Measurements from ENCODE around the gene FRY.

Gene FRY

DNA sequence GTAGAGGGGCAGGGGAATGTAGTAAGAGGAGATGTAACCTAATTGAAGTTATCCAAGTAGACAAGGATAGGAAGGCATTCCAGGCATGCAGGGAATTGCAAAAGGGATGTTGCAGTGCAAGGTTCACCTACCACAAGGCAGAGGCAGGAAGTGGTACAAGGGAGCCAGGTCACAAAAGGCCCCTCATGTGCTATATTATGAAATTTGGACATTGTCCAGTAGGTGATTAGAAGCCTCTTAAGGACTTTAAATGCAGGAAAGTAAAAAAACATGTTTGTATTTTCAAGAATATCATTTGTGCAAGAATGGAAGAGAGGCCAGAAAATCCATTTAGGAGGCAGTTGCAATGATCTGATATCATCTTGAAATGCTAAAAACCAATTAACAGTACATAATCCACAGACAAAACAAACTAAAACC is 111.4 kb downstream of the FRY start:
- Histone ChIP-seq H3K4me1 (ENCODE audit: insufficient read depth, low read length, poor library complexity, severe bottlenecking) (peaks cover 7% of the 10 kb centered on the region), H3K9me2 (replicated peaks; ENCODE audit: low read depth, low read length) (no peaks in the 10 kb centered on the region), H3K27me3 (ENCODE audit: insufficient read depth, low read length, poor library complexity, severe bottlenecking) (no peaks in the 10 kb centered on the region), H3K4me3 (ENCODE audit: low read length, poor library complexity, severe bottlenecking) (no peak overlapping the region), H3F3A (ENCODE audit: low read depth) (no peaks in the 10 kb centered on the region), H2AFZ (ENCODE audit: low read length) (peak overlapping the region; percentile 41), H3K36me3 (ENCODE audit: insufficient read depth, low read length) (no peaks in the 10 kb centered on the region), H3K9ac (ENCODE audit: low read depth, low read length, poor library complexity, severe bottlenecking) (no peak overlapping the region), H3K79me2 (ENCODE audit: insufficient read depth, low read length) (no peaks in the 10 kb centered on the region), H3K9me3 (ENCODE audit: insufficient read depth, low read depth, low read length) (no peaks in the 10 kb centered on the region), H4K20me1 (ENCODE audit: insufficient read depth, low read length, poor library complexity, severe bottlenecking) (no peaks in the 10 kb centered on the region), H3K4me2 (ENCODE audit: low read depth, low read length, poor library complexity, severe bottlenecking) (peak overlapping the region; percentile 25)
- TF ChIP-seq, protein P1, sequence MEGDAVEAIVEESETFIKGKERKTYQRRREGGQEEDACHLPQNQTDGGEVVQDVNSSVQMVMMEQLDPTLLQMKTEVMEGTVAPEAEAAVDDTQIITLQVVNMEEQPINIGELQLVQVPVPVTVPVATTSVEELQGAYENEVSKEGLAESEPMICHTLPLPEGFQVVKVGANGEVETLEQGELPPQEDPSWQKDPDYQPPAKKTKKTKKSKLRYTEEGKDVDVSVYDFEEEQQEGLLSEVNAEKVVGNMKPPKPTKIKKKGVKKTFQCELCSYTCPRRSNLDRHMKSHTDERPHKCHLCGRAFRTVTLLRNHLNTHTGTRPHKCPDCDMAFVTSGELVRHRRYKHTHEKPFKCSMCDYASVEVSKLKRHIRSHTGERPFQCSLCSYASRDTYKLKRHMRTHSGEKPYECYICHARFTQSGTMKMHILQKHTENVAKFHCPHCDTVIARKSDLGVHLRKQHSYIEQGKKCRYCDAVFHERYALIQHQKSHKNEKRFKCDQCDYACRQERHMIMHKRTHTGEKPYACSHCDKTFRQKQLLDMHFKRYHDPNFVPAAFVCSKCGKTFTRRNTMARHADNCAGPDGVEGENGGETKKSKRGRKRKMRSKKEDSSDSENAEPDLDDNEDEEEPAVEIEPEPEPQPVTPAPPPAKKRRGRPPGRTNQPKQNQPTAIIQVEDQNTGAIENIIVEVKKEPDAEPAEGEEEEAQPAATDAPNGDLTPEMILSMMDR (conservative IDR thresholded peaks at IDR 0.05; ENCODE audit: low read length), result no peak
- no peak for TF ChIP-seq EZH2phosphoT487 (IDR thresholded peaks at IDR 0.05; ENCODE audit: borderline replicate concordance)

DNA sequence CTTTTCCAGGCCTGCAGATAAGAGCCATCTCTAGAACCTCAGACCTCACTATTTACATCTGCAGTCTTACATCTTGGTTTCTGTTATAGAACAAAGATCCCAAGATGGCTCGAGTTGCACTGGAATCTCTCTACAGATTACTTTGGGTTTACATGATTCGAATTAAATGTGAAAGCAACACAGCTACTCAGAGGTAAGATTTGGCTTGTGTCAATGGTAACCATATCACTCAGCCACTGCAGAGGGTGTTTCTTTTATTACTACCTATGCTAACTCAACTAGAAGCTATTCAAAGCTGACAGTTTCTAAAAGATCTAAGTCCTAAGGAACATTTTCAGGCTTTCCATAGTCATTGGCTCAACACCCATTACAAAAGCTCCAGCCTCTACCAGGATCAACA is 115.6 kb downstream of the FRY start:
- H4K20me1 ChIP-seq (ENCODE audit: insufficient read depth, low read length, poor library complexity, severe bottlenecking), result no peaks in the 10 kb centered on the region
- H2AFZ ChIP-seq (ENCODE audit: low read length), result no peak overlapping the region
- H3K4me3 ChIP-seq (ENCODE audit: low read length, poor library complexity, severe bottlenecking), result no peak overlapping the region
- no peaks in the 10 kb centered on the region for H3K9me3 ChIP-seq (ENCODE audit: insufficient read depth, low read depth, low read length)
- no peaks in the 10 kb centered on the region for H3K36me3 ChIP-seq (ENCODE audit: insufficient read depth, low read length)
- H3K9me2 ChIP-seq (replicated peaks; ENCODE audit: low read depth, low read length), result no peaks in the 10 kb centered on the region
- TF ChIP-seq EZH2phosphoT487 (IDR thresholded peaks at IDR 0.05; ENCODE audit: borderline replicate concordance), result no peak
- TF ChIP-seq, protein P1 (conservative IDR thresholded peaks at IDR 0.05; ENCODE audit: low read length), result no peak
- H3K4me2 ChIP-seq (ENCODE audit: low read depth, low read length, poor library complexity, severe bottlenecking), result no peak overlapping the region
- no peaks in the 10 kb centered on the region for H3F3A ChIP-seq (ENCODE audit: low read depth)
- H3K79me2 ChIP-seq (ENCODE audit: insufficient read depth, low read length), result no peaks in the 10 kb centered on the region
- no peak overlapping the region for H3K9ac ChIP-seq (ENCODE audit: low read depth, low read length, poor library complexity, severe bottlenecking)
- peaks cover 7% of the 10 kb centered on the region for H3K4me1 ChIP-seq (ENCODE audit: insufficient read depth, low read length, poor library complexity, severe bottlenecking)
- H3K27me3 ChIP-seq (ENCODE audit: insufficient read depth, low read length, poor library complexity, severe bottlenecking), result no peaks in the 10 kb centered on the region

DNA sequence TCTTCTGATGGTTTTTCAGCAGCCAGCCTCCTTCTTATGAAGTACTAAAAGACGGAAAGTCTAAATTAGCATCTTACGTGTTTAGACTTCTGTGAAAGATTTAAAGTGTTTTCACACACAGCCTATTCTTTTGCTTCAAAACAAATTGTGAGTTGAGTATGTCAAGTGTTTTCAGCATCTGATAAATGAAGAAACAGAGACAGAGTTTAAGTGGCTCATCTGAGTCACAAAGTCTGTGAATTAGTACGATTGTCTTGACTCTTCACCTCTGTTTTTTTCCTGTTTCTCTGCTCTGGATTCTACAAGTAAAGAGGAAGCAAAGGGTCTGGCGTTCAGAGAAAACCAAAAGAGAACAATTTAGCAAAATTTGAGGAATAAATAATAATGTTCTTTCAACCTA is 116.4 kb downstream of the FRY start:
- Histone ChIP-seq H2AFZ (ENCODE audit: low read length) (no peak overlapping the region), H3K9me2 (replicated peaks; ENCODE audit: low read depth, low read length) (no peaks in the 10 kb centered on the region), H3K9me3 (ENCODE audit: insufficient read depth, low read depth, low read length) (no peaks in the 10 kb centered on the region), H3K4me1 (ENCODE audit: insufficient read depth, low read length, poor library complexity, severe bottlenecking) (peaks cover 4% of the 10 kb centered on the region), H3F3A (ENCODE audit: low read depth) (no peaks in the 10 kb centered on the region), H4K20me1 (ENCODE audit: insufficient read depth, low read length, poor library complexity, severe bottlenecking) (no peaks in the 10 kb centered on the region), H3K4me2 (ENCODE audit: low read depth, low read length, poor library complexity, severe bottlenecking) (no peak overlapping the region), H3K36me3 (ENCODE audit: insufficient read depth, low read length) (no peaks in the 10 kb centered on the region), H3K9ac (ENCODE audit: low read depth, low read length, poor library complexity, severe bottlenecking) (no peak overlapping the region), H3K79me2 (ENCODE audit: insufficient read depth, low read length) (no peaks in the 10 kb centered on the region), H3K27me3 (ENCODE audit: insufficient read depth, low read length, poor library complexity, severe bottlenecking) (no peaks in the 10 kb centered on the region), H3K4me3 (ENCODE audit: low read length, poor library complexity, severe bottlenecking) (no peak overlapping the region)
- TF ChIP-seq EZH2phosphoT487 (IDR thresholded peaks at IDR 0.05; ENCODE audit: borderline replicate concordance), result no peak
- TF ChIP-seq, protein P1 (conservative IDR thresholded peaks at IDR 0.05; ENCODE audit: low read length), result no peak
